Suppressor macrophage treated with lipopolysaccharide for 4 hours (primary cell): Measurements from ENCODE around the gene NCBP2.

Experiments used
- DNase-seq: peaks from one replicate; pipeline ENCODE4 v3.0.0-alpha.2; 2020

The NCBP2 gene

GRCh38 chr3:196942226-196942914, at the start of gene NCBP2:
Gene NCBP2 (minus strand): TSS chr3:196942528. CDS start chr3:196942503, 25 bp downstream.
- DNase-seq, result peak; percentile 100

GRCh38 chr3:196991581-196992460, 49.5 kb upstream of the NCBP2 start:
- no peak for DNase-seq

GRCh38 chr3:196990601-196991007, 48.3 kb upstream of the NCBP2 start:
- DNase-seq, result no peak

- no peak for DNase-seq
These were observed 47.5 kb upstream of the NCBP2 start for GRCh38 chr3:196989721-196990262.

- DNase-seq, result no peak
These were observed 46.1 kb upstream of the NCBP2 start for GRCh38 chr3:196988241-196989029.

GRCh38 chr3:196987022-196987421, 44.7 kb upstream of the NCBP2 start:
- no peak for DNase-seq

GRCh38 chr3:196985954-196986885, 43.9 kb upstream of the NCBP2 start:
- DNase-seq, result no peak

- no peak for DNase-seq
These were observed 43.0 kb upstream of the NCBP2 start for GRCh38 chr3:196985298-196985697.

- no peak for DNase-seq
These were observed 40.9 kb upstream of the NCBP2 start for GRCh38 chr3:196983186-196983585.

GRCh38 chr3:196981657-196982056, 39.3 kb upstream of the NCBP2 start:
- DNase-seq, result no peak

- no peak for DNase-seq
These were observed 37.2 kb upstream of the NCBP2 start for GRCh38 chr3:196979545-196979944.

- no peak for DNase-seq
These were observed 34.6 kb upstream of the NCBP2 start for GRCh38 chr3:196976941-196977340.

GRCh38 chr3:196975349-196975748, 33.0 kb upstream of the NCBP2 start:
- no peak for DNase-seq

- DNase-seq, result no peak
These were observed 32.3 kb upstream of the NCBP2 start for GRCh38 chr3:196974661-196975060.

- no peak for DNase-seq
These were observed 28.9 kb upstream of the NCBP2 start for GRCh38 chr3:196971094-196971698.

- no peak for DNase-seq
These were observed 28.3 kb upstream of the NCBP2 start for GRCh38 chr3:196970547-196971093.

GRCh38 chr3:196969660-196970546, 27.6 kb upstream of the NCBP2 start:
- peak; percentile 85 for DNase-seq

- peak; percentile 69 for DNase-seq
These were observed 26.9 kb upstream of the NCBP2 start for GRCh38 chr3:196969134-196969659.

- DNase-seq, result peak; percentile 62
These were observed 26.2 kb upstream of the NCBP2 start, which contains the start of gene PIGZ for GRCh38 chr3:196968233-196969133. Gene PIGZ (minus strand): TSS chr3:196968833. CDS start chr3:196952031, 16,802 bp downstream.
